Panc1 (cell line): ENCODE data around the gene PEAK3. TPM values are rescaled to one million over a fixed set of nuclear protein-coding genes. Genes with fewer than 3 reads are reported as not detected.

Experiments used
- ATAC-seq: fragments of 200-7000 bp; cut with Tn5 transposase; 2 replicates; pipeline ENCODE4 v1.9.1; 2020; ENCODE audit warnings: mild to moderate bottlenecking, moderate library complexity
- BruUV-seq: library from RNA; stranded (reverse); fragments of 400-500 nt; replicated peaks from 2 replicates; lab custom pipeline; 2021; lab: Mats Ljungman, UMichigan
- CTCF ChIA-PET: fragments of 300-600 bp; sonication (Branson Sonifier 250); formaldehyde crosslinking; loops from one replicate; lab custom pipeline; 2022; ENCODE audit warnings: antibody characterized with exemption; lab: Charles Lee
- POLR2A ChIA-PET: fragments of 300-600 bp; sonication (Branson Sonifier 250); formaldehyde crosslinking; loops from one replicate; lab custom pipeline; 2022; ENCODE audit warnings: antibody characterized with exemption; lab: Charles Lee
- DNase-seq: peaks from one replicate; pipeline ENCODE4 v3.0.0-alpha.2; 2010; ENCODE audit warnings: low read depth, low spot score
- H3K27ac ChIP-seq: 2 replicates; pipeline ENCODE4 v1.5.1; 2011; ENCODE audit warnings: mild to moderate bottlenecking, low read length, inconsistent platforms
- H3K27me3 ChIP-seq: fragments of 200-500 bp; sonication (Bioruptor generic); 2 replicates; pipeline ENCODE4 v1.6.0; 2014; ENCODE audit warnings: low read length, inconsistent platforms; ENCODE audit not compliant: control insufficient read depth, insufficient read depth
- H3K36me3 ChIP-seq: fragments of 200-500 bp; sonication (Bioruptor generic); 2 replicates; pipeline ENCODE4 v1.5.1; 2014; ENCODE audit warnings: inconsistent platforms, mild to moderate bottlenecking, low read length, moderate library complexity; ENCODE audit not compliant: control insufficient read depth, insufficient read depth
- H3K4me1 ChIP-seq: 2 replicates; pipeline ENCODE4 v1.5.1; 2011; ENCODE audit warnings: inconsistent platforms, mild to moderate bottlenecking, low read length, moderate library complexity; ENCODE audit not compliant: control insufficient read depth, insufficient read depth
- H3K4me3 ChIP-seq, 2 experiments: 2 replicates each; pipeline ENCODE4 v1.5.1; 2011 to 2012; ENCODE audit warnings: low read depth in 2 of 2, low read length in 2 of 2, mild to moderate bottlenecking in 2 of 2, inconsistent platforms in 1 of 2, moderate library complexity in 1 of 2
- H3K9me3 ChIP-seq: fragments of 200-500 bp; sonication (Bioruptor generic); 2 replicates; pipeline ENCODE4 v1.5.1; 2014; ENCODE audit warnings: low read depth, mild to moderate bottlenecking, inconsistent platforms, low read length, moderate library complexity; ENCODE audit not compliant: control insufficient read depth, insufficient read depth
- POLR2AphosphoS5 ChIP-seq: IDR thresholded peaks from 2 replicates; pipeline ENCODE4 v1.6.1; 2012; ENCODE audit warnings: mild to moderate bottlenecking, low read depth, low read length, moderate library complexity
- SIN3A ChIP-seq: IDR thresholded peaks from 2 replicates; pipeline ENCODE4 v1.6.1; 2012; ENCODE audit warnings: low read depth, mild to moderate bottlenecking, low read length, moderate library complexity, borderline replicate concordance; ENCODE audit not compliant: insufficient read depth
- TCF7L2 ChIP-seq: IDR thresholded peaks from 2 replicates; pipeline ENCODE4 v1.6.1; 2011; ENCODE audit warnings: mild to moderate bottlenecking, low read depth, low read length, inconsistent platforms
- in situ Hi-C: cut with HindIII; loops from 2 replicates; pipeline ENCODE4 v1.10.0; 2016; ENCODE audit warnings: low sequenced_read_pairs, low pct_unique_long_range_greater_than_20kb
- intact Hi-C: fragments of 100-400 bp; cut with micrococcal nuclease; formaldehyde crosslinking; loops from one replicate; pipeline ENCODE4 v1.10.0; 2022; ENCODE audit not compliant: unreplicated experiment
- total RNA-seq: library from RNA; stranded (reverse); gene quantifications from one replicate; pipeline ENCODE4 v1.2.1, GENCODE V29; 2021; ENCODE audit not compliant: unreplicated experiment
- TF ChIP-seq, protein P1 (sequence below): fragments of 450-650 bp; IDR thresholded peaks from 2 replicates; pipeline ENCODE4 v1.5.1; 2017; ENCODE audit warnings: mild to moderate bottlenecking
- TF ChIP-seq, protein P2 (sequence below), 2 experiments: IDR thresholded peaks; 2 replicates each; pipeline ENCODE4 v1.6.1; 2011 to 2012; ENCODE audit warnings: low read depth in 2 of 2, control low read depth in 1 of 2, low read length in 1 of 2, mild to moderate bottlenecking in 1 of 2, moderate library complexity in 1 of 2; ENCODE audit not compliant: insufficient read depth in 1 of 2

The PEAK3 gene
- total RNA-seq, 1 experiment from 2014 or later, result not detected

GRCh38 chr19:2294687-2295335 lies 12.8 kb upstream of the PEAK3 start:
- no peak overlapping the region for H3K27ac ChIP-seq
- H3K9me3 ChIP-seq, result no peaks in the 10 kb centered on the region
- ATAC-seq (peak; percentile 58), DNase-seq (no peak)
- intact Hi-C loops, result no loop called here
- in situ Hi-C loops, result no loop called here
- no peaks in the 10 kb centered on the region for H3K27me3 ChIP-seq
- CTCF ChIA-PET, result no interaction called here
- H3K4me3 ChIP-seq, result no peak overlapping the region
- no peaks in the 10 kb centered on the region for H3K4me1 ChIP-seq
- BruUV-seq, result no TSS peak
- no peaks in the 10 kb centered on the region for H3K36me3 ChIP-seq
- TF ChIP-seq, protein P1, sequence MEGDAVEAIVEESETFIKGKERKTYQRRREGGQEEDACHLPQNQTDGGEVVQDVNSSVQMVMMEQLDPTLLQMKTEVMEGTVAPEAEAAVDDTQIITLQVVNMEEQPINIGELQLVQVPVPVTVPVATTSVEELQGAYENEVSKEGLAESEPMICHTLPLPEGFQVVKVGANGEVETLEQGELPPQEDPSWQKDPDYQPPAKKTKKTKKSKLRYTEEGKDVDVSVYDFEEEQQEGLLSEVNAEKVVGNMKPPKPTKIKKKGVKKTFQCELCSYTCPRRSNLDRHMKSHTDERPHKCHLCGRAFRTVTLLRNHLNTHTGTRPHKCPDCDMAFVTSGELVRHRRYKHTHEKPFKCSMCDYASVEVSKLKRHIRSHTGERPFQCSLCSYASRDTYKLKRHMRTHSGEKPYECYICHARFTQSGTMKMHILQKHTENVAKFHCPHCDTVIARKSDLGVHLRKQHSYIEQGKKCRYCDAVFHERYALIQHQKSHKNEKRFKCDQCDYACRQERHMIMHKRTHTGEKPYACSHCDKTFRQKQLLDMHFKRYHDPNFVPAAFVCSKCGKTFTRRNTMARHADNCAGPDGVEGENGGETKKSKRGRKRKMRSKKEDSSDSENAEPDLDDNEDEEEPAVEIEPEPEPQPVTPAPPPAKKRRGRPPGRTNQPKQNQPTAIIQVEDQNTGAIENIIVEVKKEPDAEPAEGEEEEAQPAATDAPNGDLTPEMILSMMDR, result no peak
- POLR2A ChIA-PET, result no interaction called here

GRCh38 chr19:2291185-2291751 lies 9.3 kb upstream of the PEAK3 start:
- DNase-seq (no peak), ATAC-seq (no peak)
- no TSS peak for BruUV-seq
- POLR2A ChIA-PET, result no interaction called here
- Histone ChIP-seq H3K36me3 (no peaks in the 10 kb centered on the region), H3K27me3 (no peaks in the 10 kb centered on the region), H3K9me3 (no peaks in the 10 kb centered on the region), H3K4me1 (no peaks in the 10 kb centered on the region), H3K27ac (no peak overlapping the region), H3K4me3 (no peak overlapping the region)
- no peak for TF ChIP-seq TCF7L2
- TF ChIP-seq SIN3A, result no peak
- TF ChIP-seq, protein P1, result no peak
- in situ Hi-C loops, result no loop called here
- intact Hi-C loops, result no loop called here
- CTCF ChIA-PET, result no interaction called here

DNA sequence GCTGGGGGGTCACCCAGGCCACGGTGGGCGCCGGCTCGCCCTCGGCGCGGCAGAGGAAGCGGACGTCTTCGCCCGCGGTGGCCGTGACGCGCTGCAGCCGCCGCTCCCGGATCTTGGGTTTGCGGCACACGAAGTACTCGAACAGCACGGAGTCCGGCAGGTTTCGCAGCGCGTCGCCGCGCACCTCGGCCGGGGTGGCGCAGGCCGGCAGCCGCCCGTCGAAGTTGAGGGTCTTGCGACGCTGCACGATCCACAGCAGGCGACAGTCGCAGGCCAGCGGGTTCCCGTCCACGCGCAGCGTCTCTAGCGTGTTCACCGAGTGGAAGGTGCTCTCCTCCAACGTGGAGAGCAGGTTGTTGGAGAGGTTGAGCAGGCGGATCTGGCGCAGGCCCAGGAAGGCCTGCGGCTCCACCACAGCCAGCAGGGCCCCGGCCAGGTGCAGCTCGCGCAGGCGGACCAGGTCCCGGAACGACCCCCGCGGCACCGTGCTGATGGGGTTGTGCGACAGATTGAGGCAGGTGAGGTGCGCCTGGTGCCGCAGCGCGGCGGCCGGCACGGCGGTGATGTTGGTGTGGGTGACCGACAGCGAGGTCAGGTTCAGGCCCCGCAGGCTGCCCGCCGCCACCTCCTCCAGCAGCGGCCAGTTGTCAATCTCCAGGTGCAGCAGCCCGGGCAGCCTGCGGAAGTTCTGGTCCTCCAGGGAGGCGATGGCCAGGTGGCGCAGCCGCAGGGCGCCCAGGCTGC lies 8.6 kb upstream of the PEAK3 start:
- ChIA-PET POLR2A (no interaction called here), CTCF (no interaction called here)
- Histone ChIP-seq H3K4me1 (no peaks in the 10 kb centered on the region), H3K27ac (no peak overlapping the region), H3K4me3 (no peak overlapping the region), H3K27me3 (no peaks in the 10 kb centered on the region), H3K9me3 (no peaks in the 10 kb centered on the region), H3K36me3 (no peaks in the 10 kb centered on the region)
- TF ChIP-seq POLR2AphosphoS5 (no peak), TCF7L2 (no peak), SIN3A (no peak)
- TF ChIP-seq, protein P2, sequence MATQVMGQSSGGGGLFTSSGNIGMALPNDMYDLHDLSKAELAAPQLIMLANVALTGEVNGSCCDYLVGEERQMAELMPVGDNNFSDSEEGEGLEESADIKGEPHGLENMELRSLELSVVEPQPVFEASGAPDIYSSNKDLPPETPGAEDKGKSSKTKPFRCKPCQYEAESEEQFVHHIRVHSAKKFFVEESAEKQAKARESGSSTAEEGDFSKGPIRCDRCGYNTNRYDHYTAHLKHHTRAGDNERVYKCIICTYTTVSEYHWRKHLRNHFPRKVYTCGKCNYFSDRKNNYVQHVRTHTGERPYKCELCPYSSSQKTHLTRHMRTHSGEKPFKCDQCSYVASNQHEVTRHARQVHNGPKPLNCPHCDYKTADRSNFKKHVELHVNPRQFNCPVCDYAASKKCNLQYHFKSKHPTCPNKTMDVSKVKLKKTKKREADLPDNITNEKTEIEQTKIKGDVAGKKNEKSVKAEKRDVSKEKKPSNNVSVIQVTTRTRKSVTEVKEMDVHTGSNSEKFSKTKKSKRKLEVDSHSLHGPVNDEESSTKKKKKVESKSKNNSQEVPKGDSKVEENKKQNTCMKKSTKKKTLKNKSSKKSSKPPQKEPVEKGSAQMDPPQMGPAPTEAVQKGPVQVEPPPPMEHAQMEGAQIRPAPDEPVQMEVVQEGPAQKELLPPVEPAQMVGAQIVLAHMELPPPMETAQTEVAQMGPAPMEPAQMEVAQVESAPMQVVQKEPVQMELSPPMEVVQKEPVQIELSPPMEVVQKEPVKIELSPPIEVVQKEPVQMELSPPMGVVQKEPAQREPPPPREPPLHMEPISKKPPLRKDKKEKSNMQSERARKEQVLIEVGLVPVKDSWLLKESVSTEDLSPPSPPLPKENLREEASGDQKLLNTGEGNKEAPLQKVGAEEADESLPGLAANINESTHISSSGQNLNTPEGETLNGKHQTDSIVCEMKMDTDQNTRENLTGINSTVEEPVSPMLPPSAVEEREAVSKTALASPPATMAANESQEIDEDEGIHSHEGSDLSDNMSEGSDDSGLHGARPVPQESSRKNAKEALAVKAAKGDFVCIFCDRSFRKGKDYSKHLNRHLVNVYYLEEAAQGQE (IDR thresholded peaks at IDR 0.05; ENCODE audit: insufficient read depth in 1 of 2, low read depth in 2 of 2, low read length in 1 of 2), result no peak
- TF ChIP-seq, protein P1, result no peak
- ATAC-seq (no peak), DNase-seq (no peak)
- no TSS peak for BruUV-seq
- intact Hi-C loops, result no loop called here
- in situ Hi-C loops, result no loop called here
